Measurements from ENCODE around the gene SDF2.

The SDF2 gene

GRCh38 chr17:28661635-28662526 is at the start of gene SDF2, which contains the start of gene SUPT6H:
Gene SDF2, minus strand, starts transcription at chr17:28661906. Its CDS starts 30 bp downstream, at chr17:28661876.
Gene SUPT6H, plus strand, starts transcription at chr17:28662205. Its CDS starts 11,197 bp downstream, at chr17:28673402.
- DNase-seq, result peak; percentile 78

GRCh38 chr17:28710861-28711722 is 49.4 kb upstream of the SDF2 start:
- peak; percentile 94 for DNase-seq

- no peak for DNase-seq
Observed at GRCh38 chr17:28707339-28707720, 45.6 kb upstream of the SDF2 start.

GRCh38 chr17:28706471-28707338 is 45.0 kb upstream of the SDF2 start:
- DNase-seq, result no peak

- no peak for DNase-seq
Observed at GRCh38 chr17:28705728-28706334, 44.1 kb upstream of the SDF2 start.

- DNase-seq, result no peak
Observed at GRCh38 chr17:28705074-28705659, 43.5 kb upstream of the SDF2 start.

GRCh38 chr17:28704219-28704858 is 42.6 kb upstream of the SDF2 start:
- DNase-seq, result no peak

GRCh38 chr17:28703552-28704218 is 42.0 kb upstream of the SDF2 start:
- DNase-seq, result no peak

- DNase-seq, result no peak
Observed at GRCh38 chr17:28702752-28703150, 41.0 kb upstream of the SDF2 start.

GRCh38 chr17:28702026-28702751 is 40.5 kb upstream of the SDF2 start:
- DNase-seq, result no peak

- DNase-seq, result no peak
Observed at GRCh38 chr17:28700830-28701492, 39.3 kb upstream of the SDF2 start.

- DNase-seq, result no peak
Observed at GRCh38 chr17:28700278-28700677, 38.6 kb upstream of the SDF2 start.

GRCh38 chr17:28698253-28698941 is 36.7 kb upstream of the SDF2 start:
- DNase-seq, result no peak

- no peak for DNase-seq
Observed at GRCh38 chr17:28693869-28694268, 32.2 kb upstream of the SDF2 start.

GRCh38 chr17:28689011-28689410 is 27.3 kb upstream of the SDF2 start:
- no peak for DNase-seq

- DNase-seq, result no peak
Observed at GRCh38 chr17:28688481-28688880, 26.8 kb upstream of the SDF2 start.

GRCh38 chr17:28686296-28686695 is 24.6 kb upstream of the SDF2 start:
- no peak for DNase-seq

GRCh38 chr17:28685366-28685765 is 23.7 kb upstream of the SDF2 start:
- no peak for DNase-seq

GRCh38 chr17:28684963-28685362 is 23.3 kb upstream of the SDF2 start:
- no peak for DNase-seq

Measured in GDM1 (cell line).